AG04450 (cell line): ENCODE measurements around the gene MYO9B. TPM values are rescaled to one million over a fixed set of nuclear protein-coding genes. Genes with fewer than 3 reads are reported as not detected.

ENCODE experiments used
- CTCF ChIA-PET: fragments of 300-600, 350-600 bp; formaldehyde crosslinking; extraction: SDS; loops from one replicate; lab custom pipeline; 2022; ENCODE audit warnings: antibody characterized with exemption, inconsistent platforms; lab: Charles Lee
- POLR2A ChIA-PET: fragments of 350-600 bp; formaldehyde crosslinking; extraction: SDS; loops from one replicate; lab custom pipeline; 2021; ENCODE audit warnings: antibody characterized with exemption, inconsistent platforms; lab: Yijun Ruan, JAX
- DNase-seq: peaks from one replicate; pipeline ENCODE4 v3.0.0-alpha.2; 2011; ENCODE audit warnings: low read depth, low spot score
- H3K27ac ChIP-seq: one replicate; pipeline ENCODE4 v1.5.1; 2012; ENCODE audit warnings: low read depth, low read length, control low read depth
- H3K27me3 ChIP-seq: one replicate; pipeline ENCODE4 v1.6.0; 2012; ENCODE audit warnings: low read length; ENCODE audit not compliant: control insufficient read depth, insufficient read depth
- H3K4me3 ChIP-seq: 2 replicates; pipeline ENCODE4 v1.5.1; 2011; ENCODE audit warnings: mild to moderate bottlenecking, low read depth, low read length, control low read depth
- H3K9me3 ChIP-seq: 2 replicates; pipeline ENCODE4 v1.5.1; 2012; ENCODE audit warnings: low read length; ENCODE audit not compliant: control insufficient read depth, insufficient read depth
- polyA plus RNA-seq: library from polyadenylated mRNA; depleted of rRNA; stranded (reverse); fragments of >200 nt; gene quantifications from 2 replicates; pipeline ENCODE4 v1.2.3, GENCODE V29; 2011
- TF ChIP-seq, protein P1 (sequence below): IDR thresholded peaks from 2 replicates; pipeline ENCODE4 v1.5.1; 2011; ENCODE audit warnings: low read depth, low read length, control low read depth, inconsistent platforms

MYO9B gene
- polyA plus RNA-seq, 1 experiment: 34.5 TPM

GRCh38 chr19:17118957-17119356 is 43.4 kb downstream of the MYO9B start:
- Histone ChIP-seq H3K4me3 (no peak overlapping the region), H3K9me3 (no peaks in the 10 kb centered on the region), H3K27ac (no peak overlapping the region), H3K27me3 (no peaks in the 10 kb centered on the region)
- POLR2A ChIA-PET: no interaction called here
- CTCF ChIA-PET: no interaction called here
- TF ChIP-seq, protein P1, sequence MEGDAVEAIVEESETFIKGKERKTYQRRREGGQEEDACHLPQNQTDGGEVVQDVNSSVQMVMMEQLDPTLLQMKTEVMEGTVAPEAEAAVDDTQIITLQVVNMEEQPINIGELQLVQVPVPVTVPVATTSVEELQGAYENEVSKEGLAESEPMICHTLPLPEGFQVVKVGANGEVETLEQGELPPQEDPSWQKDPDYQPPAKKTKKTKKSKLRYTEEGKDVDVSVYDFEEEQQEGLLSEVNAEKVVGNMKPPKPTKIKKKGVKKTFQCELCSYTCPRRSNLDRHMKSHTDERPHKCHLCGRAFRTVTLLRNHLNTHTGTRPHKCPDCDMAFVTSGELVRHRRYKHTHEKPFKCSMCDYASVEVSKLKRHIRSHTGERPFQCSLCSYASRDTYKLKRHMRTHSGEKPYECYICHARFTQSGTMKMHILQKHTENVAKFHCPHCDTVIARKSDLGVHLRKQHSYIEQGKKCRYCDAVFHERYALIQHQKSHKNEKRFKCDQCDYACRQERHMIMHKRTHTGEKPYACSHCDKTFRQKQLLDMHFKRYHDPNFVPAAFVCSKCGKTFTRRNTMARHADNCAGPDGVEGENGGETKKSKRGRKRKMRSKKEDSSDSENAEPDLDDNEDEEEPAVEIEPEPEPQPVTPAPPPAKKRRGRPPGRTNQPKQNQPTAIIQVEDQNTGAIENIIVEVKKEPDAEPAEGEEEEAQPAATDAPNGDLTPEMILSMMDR: no peak
- DNase-seq: no peak

- POLR2A ChIA-PET: no interaction called here
- no peaks in the 10 kb centered on the region for H3K9me3 ChIP-seq
- H3K27ac ChIP-seq: no peak overlapping the region
- no peak overlapping the region for H3K4me3 ChIP-seq
- TF ChIP-seq, protein P1: no peak
- no peaks in the 10 kb centered on the region for H3K27me3 ChIP-seq
- DNase-seq: no peak
- CTCF ChIA-PET: interaction anchor here (0.6 kb wide), 1 partner anchor 31 kb away, joined by 3 read pairs; no protein-coding TSS in a partner anchor
Observed at GRCh38 chr19:17121736-17122293, 46.2 kb downstream of the MYO9B start.

DNA sequence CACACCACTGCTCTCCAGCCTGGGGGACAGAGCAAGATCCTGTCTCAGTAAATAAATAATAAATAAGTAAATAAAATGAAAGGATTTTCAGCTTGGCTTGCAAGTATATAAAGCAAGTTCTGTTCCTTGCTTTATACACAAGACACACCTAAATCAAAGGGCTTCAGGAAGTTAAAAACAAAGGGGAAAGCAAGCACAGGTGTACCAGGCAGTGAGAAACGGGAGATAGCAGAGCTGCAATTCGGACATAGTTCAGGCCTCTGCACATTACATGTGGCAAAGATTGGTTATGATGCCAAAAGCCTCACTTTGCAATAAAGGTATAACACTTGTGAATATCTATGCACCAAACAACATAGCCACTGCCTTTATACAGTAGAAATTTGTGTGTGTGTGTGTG is 47.5 kb downstream of the MYO9B start:
- TF ChIP-seq, protein P1: no peak
- Histone ChIP-seq H3K27ac (no peak overlapping the region), H3K27me3 (no peaks in the 10 kb centered on the region), H3K9me3 (no peaks in the 10 kb centered on the region), H3K4me3 (no peak overlapping the region)
- ChIA-PET POLR2A (no interaction called here), CTCF (no interaction called here)
- no peak for DNase-seq

GRCh38 chr19:17124025-17124424 is 48.4 kb downstream of the MYO9B start:
- no peak for DNase-seq
- POLR2A ChIA-PET: no interaction called here
- no peak overlapping the region for H3K4me3 ChIP-seq
- CTCF ChIA-PET: no interaction called here
- H3K9me3 ChIP-seq: no peaks in the 10 kb centered on the region; the same call in 1 of the 2 replicates
- H3K27ac ChIP-seq: no peak overlapping the region
- no peaks in the 10 kb centered on the region for H3K27me3 ChIP-seq
- TF ChIP-seq, protein P1: no peak

DNA sequence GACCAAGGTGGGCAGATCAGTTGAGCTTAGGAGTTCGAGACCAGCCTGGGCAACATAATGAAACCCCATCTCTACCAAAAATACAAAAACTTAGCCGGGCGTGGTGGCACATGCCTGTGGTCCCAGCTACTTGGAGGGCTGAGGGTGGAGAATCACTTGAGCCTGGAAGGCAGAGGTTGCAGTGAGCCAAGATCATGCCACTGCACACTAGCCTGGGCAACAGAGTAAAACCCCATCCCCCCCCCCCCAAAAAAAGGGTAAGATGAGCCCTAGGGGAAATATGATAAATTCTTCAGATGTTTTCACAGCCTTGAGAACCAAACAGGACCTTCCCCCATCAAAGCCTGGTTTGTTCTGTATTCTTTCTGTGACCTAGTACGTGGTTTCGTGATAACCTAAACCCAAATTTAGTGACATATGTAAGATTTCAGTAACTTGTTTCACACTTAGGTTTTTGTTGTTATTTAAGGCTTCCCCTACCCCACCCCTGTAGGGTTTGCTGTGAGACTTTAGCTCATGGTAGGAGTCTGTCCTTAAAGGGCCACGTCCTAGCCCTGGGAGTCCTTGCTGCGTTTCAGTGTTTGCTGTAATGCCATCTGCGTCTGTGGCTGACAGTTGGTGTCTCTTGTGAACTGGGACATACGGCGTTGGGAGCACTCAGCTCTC is 49.6 kb downstream of the MYO9B start:
- no peaks in the 10 kb centered on the region; the same call in 1 of the 2 replicates for H3K9me3 ChIP-seq
- TF ChIP-seq, protein P1: no peak
- ChIA-PET CTCF (no interaction called here), POLR2A (interaction anchor here (0.6 to 0.7 kb wide), 2 partner anchors 36 to 133 kb away, joined by 3 to 4 read pairs; no protein-coding TSS in a partner anchor)
- H3K4me3 ChIP-seq: no peak overlapping the region
- no peaks in the 10 kb centered on the region for H3K27me3 ChIP-seq
- no peak overlapping the region for H3K27ac ChIP-seq
- DNase-seq: no peak
